Fibroblast of lung (primary cell): ENCODE measurements around the gene EME1. TPM values are rescaled to one million over a fixed set of nuclear protein-coding genes. Genes with fewer than 3 reads are reported as not detected.
A peak's percentile ranks its signal among the peaks of the same experiment; 100 is the strongest.

Experiments
- DNase-seq, 2 donors: peaks; one replicate each; pipeline versions ENCODE4 v3.0.0 to v3.0.0-alpha.2; 2010; ENCODE audit warnings: low read depth in 2 of 2
- H2AFZ ChIP-seq: 2 replicates; pipeline ENCODE4 v1.5.1; 2012; ENCODE audit warnings: low read length, control low read depth, inconsistent platforms
- H3K27ac ChIP-seq: 2 replicates; pipeline ENCODE4 v1.5.1; 2011; ENCODE audit warnings: low read length, control low read depth; ENCODE audit not compliant: insufficient read depth
- H3K27me3 ChIP-seq: 2 replicates; pipeline ENCODE4 v1.5.1; 2011; ENCODE audit warnings: mild to moderate bottlenecking, low read length; ENCODE audit not compliant: control insufficient read depth, insufficient read depth
- H3K36me3 ChIP-seq: 2 replicates; pipeline ENCODE4 v1.5.1; 2011; ENCODE audit warnings: low read length; ENCODE audit not compliant: control insufficient read depth, insufficient read depth
- H3K4me1 ChIP-seq: 2 replicates; pipeline ENCODE4 v1.5.1; 2011; ENCODE audit warnings: low read length; ENCODE audit not compliant: control insufficient read depth, insufficient read depth; ENCODE audit errors: extremely low read depth
- H3K4me2 ChIP-seq: 2 replicates; pipeline ENCODE4 v1.5.1; 2011; ENCODE audit warnings: low read length, control low read depth; ENCODE audit not compliant: insufficient read depth; ENCODE audit errors: extremely low read depth
- H3K4me3 ChIP-seq, 4 experiments: fragments of 200-600 bp in 1 of 4; sonication (generic) in 1 of 4; replicated peaks in 1 of 4; 2 replicates each; pipeline ENCODE4 v1.5.1; 2011 to 2016; ENCODE audit warnings: low read length in 4 of 4, low read depth in 3 of 4, mild to moderate bottlenecking in 3 of 4, control low read depth in 2 of 4, inconsistent platforms in 1 of 4, mixed read lengths in 1 of 4; ENCODE audit not compliant: insufficient read depth in 1 of 4; ENCODE audit errors: control extremely low read depth in 1 of 4
- H3K79me2 ChIP-seq: 2 replicates; pipeline ENCODE4 v1.5.1; 2012; ENCODE audit warnings: mild to moderate bottlenecking, low read length, inconsistent platforms; ENCODE audit not compliant: control insufficient read depth, insufficient read depth
- H3K9ac ChIP-seq: 2 replicates; pipeline ENCODE4 v1.5.1; 2011; ENCODE audit warnings: mild to moderate bottlenecking, low read length, control low read depth; ENCODE audit not compliant: insufficient read depth
- H3K9me3 ChIP-seq: 2 replicates; pipeline ENCODE4 v1.5.1; 2012; ENCODE audit warnings: low read depth, low read length; ENCODE audit not compliant: control insufficient read depth, insufficient read depth
- H4K20me1 ChIP-seq: 2 replicates; pipeline ENCODE4 v1.5.1; 2011; ENCODE audit warnings: low read length; ENCODE audit not compliant: control insufficient read depth, insufficient read depth; ENCODE audit errors: extremely low read depth
- EZH2 ChIP-seq: IDR thresholded peaks from 2 replicates; pipeline ENCODE4 v1.5.1; 2012; ENCODE audit warnings: low read length, control low read depth, mild to moderate bottlenecking; ENCODE audit errors: missing control alignments
- polyA plus RNA-seq, 2 donors: library from polyadenylated mRNA; depleted of rRNA in 1 of 2; stranded (reverse) in 1 of 2; unstranded in 1 of 2; fragments of >200 nt; gene quantifications; 2 replicates each; pipeline ENCODE4 v1.2.1, GENCODE V29; 2011 to 2012; ENCODE audit warnings: missing spikeins in 1 of 2
- total RNA-seq: library from RNA; depleted of rRNA; stranded (reverse); fragments of >200 nt; gene quantifications from 2 replicates; pipeline ENCODE4 v1.2.1, GENCODE V29; 2014
- TF ChIP-seq, protein P1 (sequence below), 2 donors: IDR thresholded peaks in 1 of 2; conservative IDR thresholded peaks in 1 of 2; 1 replicate in 1 of 2; 2 replicates in 1 of 2; pipeline ENCODE4 v1.5.1; 2011 to 2012; ENCODE audit warnings: low read length in 2 of 2, control low read depth in 1 of 2, inconsistent platforms in 1 of 2, low read depth in 1 of 2, mild to moderate bottlenecking in 1 of 2

The EME1 gene
- total and polyA plus RNA-seq, 2 donors (not counting 1 experiment from before 2014, with no cell fraction given): 2.3 to 2.7 TPM

DNA sequence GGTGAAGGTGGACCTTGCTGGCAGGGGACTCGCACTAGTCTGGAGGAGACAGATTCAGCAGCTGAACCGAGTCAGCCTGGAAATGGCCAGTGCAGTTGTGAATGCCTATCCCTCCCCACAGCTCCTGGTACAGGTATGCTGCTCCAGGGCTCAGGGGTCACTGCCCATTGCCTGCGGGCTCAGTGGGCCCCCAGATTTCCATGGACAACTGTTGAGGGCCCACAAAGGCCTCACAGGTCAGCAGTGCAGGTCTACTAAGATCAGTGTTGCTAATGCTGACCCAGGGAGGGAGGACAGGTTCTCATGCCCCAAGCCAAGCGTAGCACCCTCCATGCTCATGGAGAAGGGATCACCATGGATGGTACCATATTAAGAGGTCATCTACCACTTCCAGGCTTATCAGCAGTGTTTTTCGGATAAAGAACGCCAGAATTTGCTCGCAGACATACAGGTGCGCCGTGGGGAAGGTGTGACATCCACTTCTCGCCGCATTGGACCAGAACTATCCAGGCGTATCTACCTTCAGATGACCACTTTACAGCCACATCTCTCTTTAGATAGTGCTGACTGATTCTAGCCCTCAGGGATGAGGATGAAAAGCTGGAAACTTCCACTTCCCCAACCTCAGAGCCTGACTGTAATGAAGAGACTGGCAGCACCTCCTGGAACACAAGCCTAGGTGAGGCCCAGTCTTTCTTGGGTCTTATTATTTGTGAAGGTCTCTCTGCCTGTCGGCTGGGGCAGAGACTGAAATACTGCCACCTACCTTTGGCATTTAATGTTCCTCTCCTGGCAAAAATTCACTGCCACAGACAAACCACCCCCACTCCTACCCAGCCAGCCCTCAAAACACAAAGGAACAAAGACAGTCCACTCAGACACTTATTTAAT, 7.6 kb downstream of the EME1 start:
- Histone ChIP-seq H3K9ac (no peak overlapping the region), H3K4me2 (no peak overlapping the region), H3K27me3 (no peaks in the 10 kb centered on the region), H3K4me3 (no peak overlapping the region), H4K20me1 (no peaks in the 10 kb centered on the region), H3K36me3 (peaks cover 29% of the 10 kb centered on the region), H3K9me3 (no peaks in the 10 kb centered on the region), H3K27ac (no peak overlapping the region), H3K4me1 (no peaks in the 10 kb centered on the region), H2AFZ (no peak overlapping the region), H3K79me2 (no peaks in the 10 kb centered on the region)
- no peak for TF ChIP-seq EZH2
- TF ChIP-seq, protein P1, sequence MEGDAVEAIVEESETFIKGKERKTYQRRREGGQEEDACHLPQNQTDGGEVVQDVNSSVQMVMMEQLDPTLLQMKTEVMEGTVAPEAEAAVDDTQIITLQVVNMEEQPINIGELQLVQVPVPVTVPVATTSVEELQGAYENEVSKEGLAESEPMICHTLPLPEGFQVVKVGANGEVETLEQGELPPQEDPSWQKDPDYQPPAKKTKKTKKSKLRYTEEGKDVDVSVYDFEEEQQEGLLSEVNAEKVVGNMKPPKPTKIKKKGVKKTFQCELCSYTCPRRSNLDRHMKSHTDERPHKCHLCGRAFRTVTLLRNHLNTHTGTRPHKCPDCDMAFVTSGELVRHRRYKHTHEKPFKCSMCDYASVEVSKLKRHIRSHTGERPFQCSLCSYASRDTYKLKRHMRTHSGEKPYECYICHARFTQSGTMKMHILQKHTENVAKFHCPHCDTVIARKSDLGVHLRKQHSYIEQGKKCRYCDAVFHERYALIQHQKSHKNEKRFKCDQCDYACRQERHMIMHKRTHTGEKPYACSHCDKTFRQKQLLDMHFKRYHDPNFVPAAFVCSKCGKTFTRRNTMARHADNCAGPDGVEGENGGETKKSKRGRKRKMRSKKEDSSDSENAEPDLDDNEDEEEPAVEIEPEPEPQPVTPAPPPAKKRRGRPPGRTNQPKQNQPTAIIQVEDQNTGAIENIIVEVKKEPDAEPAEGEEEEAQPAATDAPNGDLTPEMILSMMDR (conservative IDR thresholded peaks at IDR 0.05 in 1 of 2, IDR thresholded peaks at IDR 0.05 in 1 of 2; ENCODE audit: low read depth in 1 of 2, low read length in 2 of 2): no peak
- DNase-seq: no peak

DNA sequence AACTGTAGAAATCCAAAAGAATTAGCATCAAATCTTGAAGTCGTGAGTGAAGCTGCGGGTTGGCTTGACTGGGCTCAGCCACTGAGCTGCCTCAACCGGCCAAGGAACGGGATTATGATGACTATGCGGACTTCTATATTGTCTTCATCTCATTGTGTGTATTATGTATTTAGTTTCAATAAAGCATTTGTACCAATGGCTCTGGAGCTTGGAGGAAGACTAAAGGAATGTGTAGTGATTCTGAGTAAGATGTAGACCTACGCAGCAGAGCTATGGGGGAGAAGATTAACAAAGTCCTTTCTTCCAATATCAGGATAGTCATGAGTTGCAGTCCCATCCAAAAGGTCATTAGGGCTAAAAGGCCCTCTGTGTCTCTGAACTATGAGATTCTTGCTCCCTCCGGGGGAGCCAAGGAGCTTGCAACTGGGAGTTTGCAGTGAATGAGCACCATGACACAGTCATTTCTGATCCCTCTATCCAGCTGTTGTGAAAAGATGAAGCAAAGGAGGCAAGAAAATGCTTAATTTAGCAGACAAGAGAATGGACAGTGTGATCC, 8.3 kb downstream of the EME1 start:
- Histone ChIP-seq H3K27ac (no peak overlapping the region), H3K9me3 (no peaks in the 10 kb centered on the region), H3K4me1 (no peaks in the 10 kb centered on the region), H3K9ac (no peak overlapping the region), H2AFZ (no peak overlapping the region), H3K4me2 (no peak overlapping the region), H4K20me1 (no peaks in the 10 kb centered on the region), H3K36me3 (peaks cover 33% of the 10 kb centered on the region), H3K79me2 (no peaks in the 10 kb centered on the region), H3K27me3 (no peaks in the 10 kb centered on the region), H3K4me3 (no peak overlapping the region)
- TF ChIP-seq, protein P1 (conservative IDR thresholded peaks at IDR 0.05 in 1 of 2, IDR thresholded peaks at IDR 0.05 in 1 of 2; ENCODE audit: low read depth in 1 of 2, low read length in 2 of 2): no peak
- no peak for TF ChIP-seq EZH2
- no peak for DNase-seq

DNA sequence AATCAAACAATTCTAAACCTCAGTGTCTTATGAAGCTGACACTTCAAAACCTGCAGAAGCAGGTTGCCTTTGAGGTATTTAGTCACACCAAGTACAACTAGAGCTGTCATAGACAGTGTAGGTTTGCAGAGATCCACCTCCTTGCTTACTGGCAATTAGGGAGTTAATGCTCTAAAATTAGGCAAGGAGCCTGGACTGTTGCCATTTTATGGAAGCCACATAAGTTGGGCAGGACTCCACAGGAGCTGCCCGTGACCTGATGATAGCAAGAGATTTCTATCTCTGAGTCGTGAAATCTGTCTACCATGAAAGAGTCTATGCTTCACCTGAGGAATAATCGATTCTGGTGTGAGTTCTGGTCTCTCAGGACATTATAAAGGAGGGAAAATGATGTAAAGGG, 8.9 kb downstream of the EME1 start:
- Histone ChIP-seq H3K27me3 (no peaks in the 10 kb centered on the region), H3K4me1 (no peaks in the 10 kb centered on the region), H3K4me2 (no peak overlapping the region), H4K20me1 (no peaks in the 10 kb centered on the region), H3K36me3 (peaks cover 35% of the 10 kb centered on the region), H3K79me2 (no peaks in the 10 kb centered on the region), H3K27ac (no peak overlapping the region), H2AFZ (no peak overlapping the region), H3K9ac (no peak overlapping the region), H3K9me3 (no peaks in the 10 kb centered on the region), H3K4me3 (no peak overlapping the region)
- peak in 1 of 2 donors; percentile 29 for DNase-seq
- no peak for TF ChIP-seq EZH2
- TF ChIP-seq, protein P1 (conservative IDR thresholded peaks at IDR 0.05 in 1 of 2, IDR thresholded peaks at IDR 0.05 in 1 of 2; ENCODE audit: low read depth in 1 of 2, low read length in 2 of 2): no peak
